IPS DF 6.9 (cell line): ENCODE results near the gene THSD1.
"Not testable (repeated sequence)": the region's sequence is repeated elsewhere in the genome, so short reads cannot be mapped to it uniquely, and the experiment has no call there.

Source experiments
- DNase-seq: peaks from one replicate; pipeline ENCODE4 v3.0.0-alpha.2; 2013; ENCODE audit warnings: low read depth, low spot score
- H3K27ac ChIP-seq: one replicate; pipeline ENCODE4 v1.5.1; 2013; ENCODE audit warnings: low read length, control low read depth
- H3K27me3 ChIP-seq: 2 replicates; pipeline ENCODE4 v1.6.1; 2013; ENCODE audit warnings: mild to moderate bottlenecking, low read length; ENCODE audit not compliant: control insufficient read depth, insufficient read depth
- H3K36me3 ChIP-seq: 2 replicates; pipeline ENCODE4 v1.6.1; 2013; ENCODE audit warnings: low read length; ENCODE audit not compliant: control insufficient read depth, insufficient read depth
- H3K4me1 ChIP-seq: 2 replicates; pipeline ENCODE4 v1.6.1; 2013; ENCODE audit warnings: low read length; ENCODE audit not compliant: control insufficient read depth, insufficient read depth
- H3K4me3 ChIP-seq: 2 replicates; pipeline ENCODE4 v1.5.1; 2013; ENCODE audit warnings: mild to moderate bottlenecking, low read length
- H3K9me3 ChIP-seq: 2 replicates; pipeline ENCODE4 v1.6.1; 2013; ENCODE audit warnings: low read length, inconsistent platforms; ENCODE audit not compliant: control insufficient read depth, insufficient read depth
- WGBS: extraction: QIAGEN DNeasy Blood & Tissue Kit; methylation state at CpG from one replicate; pipeline ENCODE4 v1.1.7; 2013; ENCODE audit warnings: mixed read lengths, missing lambda C conversion rate; ENCODE audit not compliant: insufficient read length, insufficient coverage; 5-methylcytosine and 5-hydroxymethylcytosine counted together

The THSD1 gene

GRCh38 chr13:52362169-52362887 is 43.6 kb downstream of the THSD1 start:
- DNase-seq, H3K27me3 ChIP-seq, H3K27ac ChIP-seq, H3K36me3 ChIP-seq, H3K9me3 ChIP-seq, H3K4me3 ChIP-seq, H3K4me1 ChIP-seq: not testable (repeated sequence)
- no CpG with 5 or more reads among the region's 6 CpGs for WGBS

GRCh38 chr13:52361225-52361624 is 44.7 kb downstream of the THSD1 start:
- H3K9me3 ChIP-seq = no peaks in the 10 kb centered on the region
- no peak overlapping the region for H3K4me3 ChIP-seq
- DNase-seq = no peak
- WGBS = no CpG with 5 or more reads among the region's 4 CpGs
- H3K36me3 ChIP-seq = no peaks in the 10 kb centered on the region
- H3K27me3 ChIP-seq = no peaks in the 10 kb centered on the region
- no peak overlapping the region for H3K27ac ChIP-seq
- no peaks in the 10 kb centered on the region for H3K4me1 ChIP-seq

- no peaks in the 10 kb centered on the region for H3K4me1 ChIP-seq
- H3K9me3 ChIP-seq = no peaks in the 10 kb centered on the region
- H3K36me3 ChIP-seq = no peaks in the 10 kb centered on the region
- WGBS = no CpG with 5 or more reads among the region's 4 CpGs
- no peak overlapping the region for H3K27ac ChIP-seq
- DNase-seq = no peak
- no peak overlapping the region for H3K4me3 ChIP-seq
- no peaks in the 10 kb centered on the region for H3K27me3 ChIP-seq
These were observed 46.4 kb downstream of the THSD1 start for GRCh38 chr13:52359534-52359933.

- Histone ChIP-seq H3K27ac (no peak overlapping the region), H3K4me1 (no peaks in the 10 kb centered on the region), H3K36me3 (no peaks in the 10 kb centered on the region), H3K4me3 (no peak overlapping the region), H3K27me3 (no peaks in the 10 kb centered on the region), H3K9me3 (no peaks in the 10 kb centered on the region)
- no peak for DNase-seq
- no CpG with 5 or more reads among the region's 2 CpGs for WGBS
These were observed 49.6 kb downstream of the THSD1 start for GRCh38 chr13:52356327-52356726.

- H3K27me3 ChIP-seq = no peaks in the 10 kb centered on the region
- H3K36me3 ChIP-seq = no peaks in the 10 kb centered on the region
- H3K4me1 ChIP-seq = no peaks in the 10 kb centered on the region
- no peak for DNase-seq
- WGBS = no CpG with 5 or more reads among the region's 1 CpG
- H3K27ac ChIP-seq = no peak overlapping the region
- H3K9me3 ChIP-seq = no peaks in the 10 kb centered on the region
- no peak overlapping the region for H3K4me3 ChIP-seq
These were observed 52.8 kb downstream of the THSD1 start for GRCh38 chr13:52353193-52353592.

GRCh38 chr13:52348983-52349780 is 56.8 kb downstream of the THSD1 start:
- no peaks in the 10 kb centered on the region for H3K27me3 ChIP-seq
- H3K27ac ChIP-seq = no peak overlapping the region
- H3K36me3 ChIP-seq = no peaks in the 10 kb centered on the region
- WGBS = no CpG with 5 or more reads among the region's 6 CpGs
- H3K9me3 ChIP-seq = no peaks in the 10 kb centered on the region
- no peak for DNase-seq
- no peak overlapping the region for H3K4me3 ChIP-seq
- no peaks in the 10 kb centered on the region for H3K4me1 ChIP-seq

- Histone ChIP-seq H3K4me1 (no peaks in the 10 kb centered on the region), H3K4me3 (no peak overlapping the region), H3K27ac (no peak overlapping the region), H3K36me3 (no peaks in the 10 kb centered on the region), H3K9me3 (no peaks in the 10 kb centered on the region), H3K27me3 (no peaks in the 10 kb centered on the region)
- DNase-seq = no peak
- no CpG with 5 or more reads among the region's 5 CpGs for WGBS
These were observed 57.9 kb downstream of the THSD1 start for GRCh38 chr13:52348071-52348470.

GRCh38 chr13:52345631-52346251 is 60.2 kb downstream of the THSD1 start:
- no peaks in the 10 kb centered on the region for H3K9me3 ChIP-seq
- no CpG with 5 or more reads among the region's 5 CpGs for WGBS
- no peaks in the 10 kb centered on the region for H3K36me3 ChIP-seq
- no peak overlapping the region for H3K27ac ChIP-seq
- no peak for DNase-seq
- no peaks in the 10 kb centered on the region for H3K27me3 ChIP-seq
- H3K4me1 ChIP-seq = no peaks in the 10 kb centered on the region
- H3K4me3 ChIP-seq = no peak overlapping the region

GRCh38 chr13:52345048-52345447 is 60.9 kb downstream of the THSD1 start:
- Histone ChIP-seq H3K27me3 (no peaks in the 10 kb centered on the region), H3K4me1 (no peaks in the 10 kb centered on the region), H3K27ac (no peak overlapping the region), H3K9me3 (no peaks in the 10 kb centered on the region), H3K4me3 (no peak overlapping the region), H3K36me3 (no peaks in the 10 kb centered on the region)
- no peak for DNase-seq
- no CpG with 5 or more reads among the region's 3 CpGs for WGBS

- H3K27ac ChIP-seq = no peak overlapping the region
- WGBS = no CpG with 5 or more reads among the region's 10 CpGs
- no peak overlapping the region for H3K4me3 ChIP-seq
These were observed 61.9 kb downstream of the THSD1 start for GRCh38 chr13:52344108-52344507.

More at GRCh38 chr13:52344108-52344507, 61.9 kb downstream of the THSD1 start:
- no peaks in the 10 kb centered on the region for H3K4me1 ChIP-seq
- no peaks in the 10 kb centered on the region for H3K27me3 ChIP-seq
- DNase-seq = no peak
- H3K36me3 ChIP-seq = no peaks in the 10 kb centered on the region
- no peaks in the 10 kb centered on the region for H3K9me3 ChIP-seq
